Liver (tissue), 9 donors: Measurements from ENCODE around the gene TRAPPC3L. TPM values are rescaled to one million over a fixed set of nuclear protein-coding genes. Genes with fewer than 3 reads are reported as not detected.

Source experiments
- DNase-seq: peaks from one replicate; pipeline ENCODE4 v3.0.0-alpha.2; 2017; ENCODE audit warnings: low spot score
- H3K27ac ChIP-seq, 2 donors: one replicate each; pipeline ENCODE4 v1.7.0; 2013; ENCODE audit warnings: inconsistent platforms in 2 of 2, low read length in 2 of 2, control low read depth in 1 of 2, low read depth in 1 of 2, mild to moderate bottlenecking in 1 of 2
- H3K27me3 ChIP-seq, 4 donors: one replicate each; pipeline versions ENCODE4 v1.6.1 to v1.7.0; 2013; ENCODE audit warnings: low read length in 3 of 4, inconsistent platforms in 1 of 4, mild to moderate bottlenecking in 1 of 4, moderate library complexity in 1 of 4; ENCODE audit not compliant: control insufficient read depth in 4 of 4, insufficient read depth in 4 of 4
- H3K36me3 ChIP-seq, 4 donors: one replicate each; pipeline versions ENCODE4 v1.6.1 to v1.7.0; 2013; ENCODE audit warnings: low read length in 3 of 4, mild to moderate bottlenecking in 3 of 4, low read depth in 1 of 4, moderate library complexity in 1 of 4; ENCODE audit not compliant: control insufficient read depth in 4 of 4, insufficient read depth in 3 of 4
- H3K4me1 ChIP-seq, 4 donors: one replicate each; pipeline versions ENCODE4 v1.6.1 to v1.7.0; 2013; ENCODE audit warnings: low read length in 3 of 4, mild to moderate bottlenecking in 3 of 4, moderate library complexity in 1 of 4; ENCODE audit not compliant: control insufficient read depth in 4 of 4, insufficient read depth in 4 of 4
- H3K4me3 ChIP-seq, 3 donors: one replicate each; pipeline versions ENCODE4 v1.6.1 to v1.7.0; 2013; ENCODE audit warnings: low read length in 3 of 3, control low read depth in 1 of 3, low read depth in 1 of 3, mild to moderate bottlenecking in 1 of 3
- H3K9ac ChIP-seq, 2 donors: one replicate each; pipeline ENCODE4 v1.7.0; 2013; ENCODE audit warnings: low read length in 2 of 2, mild to moderate bottlenecking in 2 of 2, moderate library complexity in 2 of 2, control low read depth in 1 of 2, low read depth in 1 of 2
- H3K9me3 ChIP-seq, 4 donors: one replicate each; pipeline versions ENCODE4 v1.6.1 to v1.7.0; 2013; ENCODE audit warnings: low read length in 3 of 4; ENCODE audit not compliant: control insufficient read depth in 4 of 4
- ATF3 ChIP-seq: IDR thresholded peaks from 2 replicates; pipeline ENCODE4 v1.6.1; 2016; ENCODE audit warnings: antibody characterized with exemption
- CTCF ChIP-seq: fragments of 150-350 bp; IDR thresholded peaks from 2 replicates; pipeline ENCODE4 v1.5.1; 2017; ENCODE audit warnings: improper control_type of control experiment, low read depth, low read length; ENCODE audit not compliant: missing input control
- EGR1 ChIP-seq, 2 donors: IDR thresholded peaks; 2 replicates each; pipeline ENCODE4 v1.6.1; 2016 to 2018; ENCODE audit warnings: antibody characterized with exemption in 2 of 2, low read depth in 2 of 2
- FOXA1 ChIP-seq: IDR thresholded peaks from 2 replicates; pipeline ENCODE4 v1.6.1; 2016; ENCODE audit warnings: antibody characterized with exemption
- FOXA2 ChIP-seq: IDR thresholded peaks from 2 replicates; pipeline ENCODE4 v1.6.1; 2016; ENCODE audit warnings: antibody characterized with exemption
- GABPA ChIP-seq, 2 donors: IDR thresholded peaks in 1 of 2; conservative IDR thresholded peaks in 1 of 2; 2 replicates each; pipeline ENCODE4 v1.6.1; 2016; ENCODE audit warnings: antibody characterized with exemption in 2 of 2, mild to moderate bottlenecking in 1 of 2, moderate library complexity in 1 of 2
- HNF4A ChIP-seq, 2 donors: conservative IDR thresholded peaks; 2 replicates each; pipeline ENCODE4 v1.6.1; 2016; ENCODE audit warnings: antibody characterized with exemption in 2 of 2, mild to moderate bottlenecking in 2 of 2
- HNF4G ChIP-seq: IDR thresholded peaks from 2 replicates; pipeline ENCODE4 v1.6.1; 2016; ENCODE audit warnings: antibody characterized with exemption
- JUND ChIP-seq, 2 donors: IDR thresholded peaks; 2 replicates each; pipeline ENCODE4 v1.6.1; 2016; ENCODE audit warnings: antibody characterized with exemption in 2 of 2
- NR2F2 ChIP-seq: IDR thresholded peaks from 2 replicates; pipeline ENCODE4 v1.6.1; 2016; ENCODE audit warnings: antibody characterized with exemption
- RAD21 ChIP-seq, 2 donors: IDR thresholded peaks; 2 replicates each; pipeline ENCODE4 v1.6.1; 2016; ENCODE audit warnings: antibody characterized with exemption in 2 of 2, mild to moderate bottlenecking in 2 of 2
- RXRA ChIP-seq, 2 donors: IDR thresholded peaks; 2 replicates each; pipeline ENCODE4 v1.6.1; 2017 to 2018; ENCODE audit warnings: antibody characterized with exemption in 2 of 2, mild to moderate bottlenecking in 1 of 2
- SP1 ChIP-seq: IDR thresholded peaks from 2 replicates; pipeline ENCODE4 v1.6.1; 2018; ENCODE audit warnings: antibody characterized with exemption, mild to moderate bottlenecking
- TAF1 ChIP-seq: conservative IDR thresholded peaks from 2 replicates; pipeline ENCODE4 v1.6.1; 2016; ENCODE audit warnings: antibody characterized with exemption, mild to moderate bottlenecking
- YY1 ChIP-seq: IDR thresholded peaks from 2 replicates; pipeline ENCODE4 v1.6.1; 2016; ENCODE audit warnings: antibody characterized with exemption, mild to moderate bottlenecking
- ZBTB33 ChIP-seq: IDR thresholded peaks from 2 replicates; pipeline ENCODE4 v1.6.1; 2016; ENCODE audit warnings: antibody characterized with exemption
- WGBS: extraction: QIAGEN DNeasy Blood & Tissue Kit; methylation state at CpG from one replicate; pipeline ENCODE4 v1.1.7; 2013; 5-methylcytosine and 5-hydroxymethylcytosine counted together
- polyA plus RNA-seq, 2 donors: library from polyadenylated mRNA; stranded (reverse) in 1 of 2; unstranded in 1 of 2; fragments of 200-250 nt in 1 of 2; fragments of >200 nt in 1 of 2; fragmentation: Nextera tagmentation in 1 of 2; extraction: Ambion mirVana in 1 of 2; gene quantifications; one replicate each; pipeline versions ENCODE4 v1.2.1 to v1.2.3, GENCODE V29; 2013 to 2015
- total RNA-seq, 2 donors: library from RNA; depleted of rRNA; stranded (reverse); fragments of >200 nt; gene quantifications; one replicate each; pipeline ENCODE4 v1.2.3, GENCODE V29; 2014
- TF ChIP-seq, protein P1 (sequence below): IDR thresholded peaks from 2 replicates; pipeline ENCODE4 v1.6.1; 2016; ENCODE audit warnings: antibody characterized with exemption
- TF ChIP-seq, protein P2 (sequence below): IDR thresholded peaks from 2 replicates; pipeline ENCODE4 v1.6.1; 2016; ENCODE audit warnings: antibody characterized with exemption, mild to moderate bottlenecking
- donor health status: healthy.
- donor health status: healthy.
- donor health status: healthy.
- donor health status: healthy.
- donor health status: healthy.

Gene TRAPPC3L
- total and polyA plus RNA-seq, 4 donors: 0.08 to 0.21 (median 0.16) TPM

GRCh38 chr6:116458264-116458663 is 87.2 kb downstream of the TRAPPC3L start:
- Histone ChIP-seq H3K4me3 (no peak overlapping the region), H3K27ac (no peak overlapping the region), H3K9ac (no peak overlapping the region), H3K4me1 (peaks cover 4 to 11% (median 6%) of the 10 kb centered on the region in 4 donors), H3K9me3 (no peaks in the 10 kb centered on the region), H3K36me3 (no peaks in the 10 kb centered on the region), H3K27me3 (peaks cover 0 to 1% (median 0%) of the 10 kb centered on the region in 4 donors)
- no peak for TF ChIP-seq NR2F2
- TF ChIP-seq, protein P1, sequence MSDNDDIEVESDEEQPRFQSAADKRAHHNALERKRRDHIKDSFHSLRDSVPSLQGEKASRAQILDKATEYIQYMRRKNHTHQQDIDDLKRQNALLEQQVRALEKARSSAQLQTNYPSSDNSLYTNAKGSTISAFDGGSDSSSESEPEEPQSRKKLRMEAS: no peak
- no peak for TF ChIP-seq FOXA1
- TF ChIP-seq EGR1 (IDR thresholded peaks at IDR 0.05; ENCODE audit: low read depth in 2 of 2): no peak
- no peak for TF ChIP-seq FOXA2
- TF ChIP-seq TAF1: no peak
- no peak for TF ChIP-seq ZBTB33
- TF ChIP-seq, protein P2, sequence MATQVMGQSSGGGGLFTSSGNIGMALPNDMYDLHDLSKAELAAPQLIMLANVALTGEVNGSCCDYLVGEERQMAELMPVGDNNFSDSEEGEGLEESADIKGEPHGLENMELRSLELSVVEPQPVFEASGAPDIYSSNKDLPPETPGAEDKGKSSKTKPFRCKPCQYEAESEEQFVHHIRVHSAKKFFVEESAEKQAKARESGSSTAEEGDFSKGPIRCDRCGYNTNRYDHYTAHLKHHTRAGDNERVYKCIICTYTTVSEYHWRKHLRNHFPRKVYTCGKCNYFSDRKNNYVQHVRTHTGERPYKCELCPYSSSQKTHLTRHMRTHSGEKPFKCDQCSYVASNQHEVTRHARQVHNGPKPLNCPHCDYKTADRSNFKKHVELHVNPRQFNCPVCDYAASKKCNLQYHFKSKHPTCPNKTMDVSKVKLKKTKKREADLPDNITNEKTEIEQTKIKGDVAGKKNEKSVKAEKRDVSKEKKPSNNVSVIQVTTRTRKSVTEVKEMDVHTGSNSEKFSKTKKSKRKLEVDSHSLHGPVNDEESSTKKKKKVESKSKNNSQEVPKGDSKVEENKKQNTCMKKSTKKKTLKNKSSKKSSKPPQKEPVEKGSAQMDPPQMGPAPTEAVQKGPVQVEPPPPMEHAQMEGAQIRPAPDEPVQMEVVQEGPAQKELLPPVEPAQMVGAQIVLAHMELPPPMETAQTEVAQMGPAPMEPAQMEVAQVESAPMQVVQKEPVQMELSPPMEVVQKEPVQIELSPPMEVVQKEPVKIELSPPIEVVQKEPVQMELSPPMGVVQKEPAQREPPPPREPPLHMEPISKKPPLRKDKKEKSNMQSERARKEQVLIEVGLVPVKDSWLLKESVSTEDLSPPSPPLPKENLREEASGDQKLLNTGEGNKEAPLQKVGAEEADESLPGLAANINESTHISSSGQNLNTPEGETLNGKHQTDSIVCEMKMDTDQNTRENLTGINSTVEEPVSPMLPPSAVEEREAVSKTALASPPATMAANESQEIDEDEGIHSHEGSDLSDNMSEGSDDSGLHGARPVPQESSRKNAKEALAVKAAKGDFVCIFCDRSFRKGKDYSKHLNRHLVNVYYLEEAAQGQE: no peak
- no peak for TF ChIP-seq HNF4A (conservative IDR thresholded peaks at IDR 0.05)
- TF ChIP-seq CTCF: no peak
- no peak for TF ChIP-seq GABPA (IDR thresholded peaks at IDR 0.05 in 1 of 2, conservative IDR thresholded peaks at IDR 0.05 in 1 of 2)
- TF ChIP-seq RAD21 (IDR thresholded peaks at IDR 0.05): no peak
- no peak for TF ChIP-seq HNF4G
- no peak for TF ChIP-seq YY1
- TF ChIP-seq SP1: no peak
- DNase-seq: no peak
- 89% methylated on average over 9 of the region's 9 CpGs for WGBS

DNA sequence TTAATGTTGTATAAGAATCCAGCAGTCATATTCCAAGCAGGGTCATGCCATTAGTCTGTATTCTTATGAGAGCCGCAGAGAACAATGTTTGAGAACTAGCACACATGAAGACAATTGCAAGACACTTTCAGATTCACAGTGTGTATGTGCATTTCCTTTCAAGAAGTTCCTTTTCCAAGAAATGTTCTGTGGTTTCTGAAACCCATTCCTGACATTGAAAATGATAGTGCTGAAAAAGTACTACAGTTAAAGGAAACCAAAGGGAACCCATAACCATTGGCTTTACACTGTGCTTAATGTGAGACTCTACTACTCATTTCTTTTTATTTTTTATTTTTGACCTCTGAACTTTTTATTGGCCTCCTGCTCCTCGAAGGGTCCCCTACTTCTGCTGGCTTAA is 88.6 kb downstream of the TRAPPC3L start:
- DNase-seq: no peak
- 66% methylated on average over 2 of the region's 2 CpGs for WGBS
- H3K9ac ChIP-seq: no peak overlapping the region
- H3K4me3 ChIP-seq: no peak overlapping the region
- no peaks in the 10 kb centered on the region for H3K36me3 ChIP-seq
- no peaks in the 10 kb centered on the region for H3K27me3 ChIP-seq
- H3K4me1 ChIP-seq: peaks cover 0 to 3% (median 3%) of the 10 kb centered on the region in 4 donors
- H3K27ac ChIP-seq: no peak overlapping the region
- no peaks in the 10 kb centered on the region for H3K9me3 ChIP-seq
- TF ChIP-seq RXRA (IDR thresholded peaks at IDR 0.05): no peak
- no peak for TF ChIP-seq FOXA2
- TF ChIP-seq, protein P2: no peak
- no peak for TF ChIP-seq ATF3
- no peak for TF ChIP-seq GABPA (IDR thresholded peaks at IDR 0.05 in 1 of 2, conservative IDR thresholded peaks at IDR 0.05 in 1 of 2)
- no peak for TF ChIP-seq ZBTB33
- TF ChIP-seq JUND (IDR thresholded peaks at IDR 0.05): no peak
- no peak for TF ChIP-seq HNF4G
- TF ChIP-seq EGR1 (IDR thresholded peaks at IDR 0.05; ENCODE audit: low read depth in 2 of 2): no peak
